PC-9 (cell line): ENCODE results near the gene CHTF18. TPM values are rescaled to one million over a fixed set of nuclear protein-coding genes. Genes with fewer than 3 reads are reported as not detected.

ENCODE experiments used
- BruUV-seq: library from RNA; stranded (reverse); fragments of 400-500 nt; replicated peaks from 2 replicates; lab custom pipeline; 2021; lab: Mats Ljungman, UMichigan
- CTCF ChIA-PET: fragments of 300-600 bp; sonication (Branson Sonifier 250); formaldehyde crosslinking; loops from one replicate; lab custom pipeline; 2022; ENCODE audit warnings: antibody characterized with exemption; lab: Charles Lee
- POLR2A ChIA-PET: fragments of 300-600 bp; sonication (Branson Sonifier 250); formaldehyde crosslinking; loops from one replicate; lab custom pipeline; 2022; ENCODE audit warnings: antibody characterized with exemption; ENCODE audit not compliant: unreplicated experiment; lab: Charles Lee
- DNase-seq, 2 experiments: peaks; one replicate each; pipeline versions ENCODE4 v3.0.0 to v3.0.0-alpha.2; 2015 to 2022; ENCODE audit warnings: mixed read lengths in 1 of 2
- H2AFZ ChIP-seq: fragments of 200-600 bp; sonication (generic); 2 replicates; pipeline ENCODE4 v1.8.1; 2017; ENCODE audit warnings: antibody characterized with exemption
- H3F3A ChIP-seq: fragments of 200-600 bp; sonication (generic); 2 replicates; pipeline ENCODE4 v1.8.1; 2017; ENCODE audit warnings: antibody characterized with exemption, mild to moderate bottlenecking, low read depth; ENCODE audit not compliant: insufficient read depth
- H3K27ac ChIP-seq: fragments of 200-600 bp; sonication (generic); 2 replicates; pipeline ENCODE4 v1.6.1; 2016; ENCODE audit warnings: mixed run types
- H3K27me3 ChIP-seq: fragments of 200-600 bp; sonication (generic); 2 replicates; pipeline ENCODE4 v1.6.1; 2016; ENCODE audit warnings: low read depth, mixed run types; ENCODE audit not compliant: insufficient read depth
- H3K36me3 ChIP-seq: fragments of 200-600 bp; sonication (generic); 2 replicates; pipeline ENCODE4 v1.6.1; 2016; ENCODE audit warnings: low read depth, mixed run types
- H3K4me1 ChIP-seq: fragments of 200-600 bp; sonication (generic); replicated peaks from 2 replicates; pipeline ENCODE4 v1.6.1; 2016; ENCODE audit warnings: mixed run types; ENCODE audit not compliant: insufficient read depth
- H3K4me2 ChIP-seq: fragments of 200-600 bp; sonication (generic); 2 replicates; pipeline ENCODE4 v1.6.1; 2017; ENCODE audit warnings: mixed run types
- H3K4me3 ChIP-seq: fragments of 200-600 bp; sonication (generic); 2 replicates; pipeline ENCODE4 v1.6.1; 2016; ENCODE audit warnings: mixed run types
- H3K79me2 ChIP-seq: fragments of 200-600 bp; sonication (generic); 2 replicates; pipeline ENCODE4 v1.6.1; 2017; ENCODE audit warnings: low read depth, mixed run types
- H3K9me2 ChIP-seq: fragments of 200-600 bp; sonication (generic); 2 replicates; pipeline ENCODE4 v1.8.1; 2017; ENCODE audit warnings: mild to moderate bottlenecking; ENCODE audit not compliant: insufficient read depth
- H3K9me3 ChIP-seq: fragments of 200-600 bp; sonication (generic); 2 replicates; pipeline ENCODE4 v1.8.1; 2016; ENCODE audit warnings: low read depth; ENCODE audit not compliant: insufficient read depth
- H4K20me1 ChIP-seq: fragments of 200-600 bp; sonication (generic); 2 replicates; pipeline ENCODE4 v1.8.1; 2017; ENCODE audit not compliant: insufficient read depth
- CTCF ChIP-seq: fragments of 200-600 bp; sonication (generic); conservative IDR thresholded peaks from 2 replicates; pipeline ENCODE4 v1.6.1; 2017; ENCODE audit warnings: mixed run types, antibody characterized with exemption, mild to moderate bottlenecking, moderate library complexity
- EZH2 ChIP-seq: fragments of 200-600 bp; sonication (generic); IDR thresholded peaks from 2 replicates; pipeline ENCODE4 v1.8.0; 2017; ENCODE audit warnings: antibody characterized with exemption, low read depth
- intact Hi-C: fragments of 100-400 bp; cut with micrococcal nuclease; formaldehyde crosslinking; loops from one replicate; pipeline ENCODE4 v1.10.0; 2022; ENCODE audit not compliant: unreplicated experiment
- total RNA-seq: library from RNA; stranded (reverse); gene quantifications from 2 replicates; pipeline ENCODE4 v1.2.3, GENCODE V29; 2021

CHTF18 gene
- total RNA-seq, 1 experiment from 2014 or later, result 67.7 TPM

DNA sequence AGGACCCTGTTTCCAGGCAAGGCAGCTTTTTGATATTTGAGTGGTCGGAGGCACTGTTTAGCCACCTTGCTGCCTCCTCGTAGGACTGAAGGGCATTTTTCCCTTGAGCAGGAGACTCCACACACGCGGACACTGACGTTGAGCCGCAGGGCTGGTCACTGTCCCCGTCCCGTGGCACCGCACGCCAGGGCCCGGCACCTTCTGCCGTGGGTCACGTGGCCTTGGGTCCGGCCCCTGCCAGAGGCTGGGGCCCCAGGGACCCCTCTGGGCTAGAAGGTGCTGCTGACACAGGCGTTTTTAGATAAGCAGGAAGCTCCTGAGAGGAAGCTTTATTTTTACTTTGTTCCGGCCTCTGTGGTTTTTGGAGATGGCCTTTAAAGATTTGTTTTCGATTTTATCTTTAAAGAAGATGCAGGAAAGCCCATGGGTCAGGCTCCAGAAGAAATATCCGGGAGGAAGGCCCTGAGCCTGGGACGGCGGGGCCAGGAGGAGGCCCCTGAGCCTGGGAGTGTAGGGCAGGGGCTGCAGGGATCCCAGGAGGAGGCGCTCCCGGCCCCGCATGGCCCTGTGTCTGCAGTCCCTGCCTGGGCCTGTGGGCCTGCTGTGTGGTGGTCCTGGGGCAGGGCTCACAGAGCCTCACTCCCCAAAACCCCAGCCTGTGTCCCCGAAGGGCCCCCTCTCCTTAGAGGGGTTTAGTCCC, 42.6 kb downstream of the CHTF18 start:
- POLR2A ChIA-PET, result no interaction called here
- no peaks in the 10 kb centered on the region for H4K20me1 ChIP-seq

GRCh38 chr16:831571-832413, 43.4 kb downstream of the CHTF18 start:
- no peaks in the 10 kb centered on the region for H3F3A ChIP-seq
- DNase-seq, result no peak
- H2AFZ ChIP-seq, result no peak overlapping the region
- no peak overlapping the region for H3K27ac ChIP-seq
- no peak for TF ChIP-seq EZH2
- no peak for TF ChIP-seq CTCF
- H3K79me2 ChIP-seq, result no peaks in the 10 kb centered on the region
- H3K9me3 ChIP-seq, result peaks cover 5% of the 10 kb centered on the region; the same call in 1 of the 2 replicates
- no peaks in the 10 kb centered on the region for H3K4me1 ChIP-seq
- BruUV-seq, result no TSS peak
- H3K4me2 ChIP-seq, result no peak overlapping the region
- H3K4me3 ChIP-seq, result no peak overlapping the region
- intact Hi-C loops, result no loop called here
- H3K9me2 ChIP-seq, result no peaks in the 10 kb centered on the region
- ChIA-PET CTCF (no interaction called here), POLR2A (no interaction called here)
- no peaks in the 10 kb centered on the region for H4K20me1 ChIP-seq
- H3K27me3 ChIP-seq, result peaks cover 91% of the 10 kb centered on the region
- H3K36me3 ChIP-seq, result no peaks in the 10 kb centered on the region

More for the DNA sequence above, 42.6 kb downstream of the CHTF18 start:
- Histone ChIP-seq H3K9me2 (no peaks in the 10 kb centered on the region), H3K9me3 (peaks cover 2% of the 10 kb centered on the region; the same call in 1 of the 2 replicates), H3K4me1 (no peaks in the 10 kb centered on the region), H3K79me2 (no peaks in the 10 kb centered on the region), H3F3A (no peaks in the 10 kb centered on the region), H3K36me3 (no peaks in the 10 kb centered on the region), H3K4me3 (no peak overlapping the region), H3K4me2 (no peak overlapping the region), H3K27ac (no peak overlapping the region), H2AFZ (no peak overlapping the region), H3K27me3 (peaks cover 87% of the 10 kb centered on the region)
- intact Hi-C loops, result no loop called here
- BruUV-seq, result no TSS peak
- DNase-seq, result no peak
- no peak for TF ChIP-seq EZH2
- TF ChIP-seq CTCF, result no peak
- CTCF ChIA-PET, result interaction anchor here (0.7 kb wide), 1 partner anchor 31 kb away, joined by 3 read pairs; no protein-coding TSS in a partner anchor

DNA sequence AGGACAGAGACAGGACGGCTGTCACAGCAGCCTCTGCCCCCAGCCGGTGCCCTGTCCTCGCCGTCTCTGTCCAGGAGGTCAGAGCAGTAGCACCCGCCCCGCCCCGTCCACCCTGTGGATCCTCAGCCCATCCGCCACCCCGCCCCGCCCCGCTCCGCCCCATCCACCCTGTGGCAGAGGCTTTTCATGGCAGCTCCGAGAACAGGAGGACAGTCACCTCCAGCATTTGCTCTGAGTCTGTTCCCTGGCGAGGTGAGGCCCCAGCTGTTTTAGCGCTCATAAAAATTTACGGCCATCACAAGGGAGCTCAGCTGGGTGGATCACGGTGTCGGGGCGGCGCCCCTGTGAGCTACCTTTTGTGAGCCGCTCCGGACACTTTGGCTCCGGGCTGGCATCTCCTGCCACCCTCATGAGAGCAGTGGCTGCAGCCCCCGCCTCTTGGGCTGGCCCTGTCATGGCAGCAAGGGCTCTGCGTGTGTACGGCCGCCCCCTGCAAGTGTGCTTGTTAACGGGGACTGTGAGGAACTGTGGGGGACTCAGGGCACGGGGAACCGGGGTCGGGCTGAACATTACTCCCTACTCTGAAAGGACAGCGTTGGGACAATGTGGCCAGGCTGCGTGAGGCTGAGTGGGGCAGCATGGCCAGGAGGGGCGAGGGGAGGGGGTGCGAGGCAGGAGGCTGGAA, 44.4 kb downstream of the CHTF18 start:
- Histone ChIP-seq H3K4me1 (no peaks in the 10 kb centered on the region), H3K9me2 (no peaks in the 10 kb centered on the region), H3F3A (no peaks in the 10 kb centered on the region), H3K79me2 (no peaks in the 10 kb centered on the region), H3K4me2 (no peak overlapping the region), H3K27me3 (peaks cover 85% of the 10 kb centered on the region), H3K36me3 (no peaks in the 10 kb centered on the region), H3K4me3 (no peak overlapping the region), H3K27ac (no peak overlapping the region), H3K9me3 (peaks cover 5% of the 10 kb centered on the region; the same call in 1 of the 2 replicates), H4K20me1 (no peaks in the 10 kb centered on the region), H2AFZ (no peak overlapping the region)
- no peak for DNase-seq
- ChIA-PET POLR2A (no interaction called here), CTCF (interaction anchor here (0.6 kb wide), 1 partner anchor 131 kb away, joined by 3 read pairs; no protein-coding TSS in a partner anchor)
- intact Hi-C loops, result no loop called here
- BruUV-seq, result no TSS peak
- TF ChIP-seq CTCF (no peak), EZH2 (no peak)
